WERI-Rb-1 (cell line): ENCODE measurements around the gene ACSS3.

Source experiments
- DNase-seq: peaks from one replicate; pipeline ENCODE4 v3.0.0-alpha.2; 2020
- H3K27ac ChIP-seq: fragments of 250-450 bp; sonication (Bioruptor Pico); 2 replicates; pipeline ENCODE4 v1.5.1; 2020; ENCODE audit warnings: mild to moderate bottlenecking, moderate library complexity
- H3K27me3 ChIP-seq: fragments of 250-450 bp; sonication (Bioruptor Pico); 2 replicates; pipeline ENCODE4 v1.5.1; 2021; ENCODE audit warnings: mild to moderate bottlenecking, low read depth, moderate library complexity; ENCODE audit not compliant: insufficient read depth, severe bottlenecking
- H3K36me3 ChIP-seq: fragments of 250-450 bp; sonication (Bioruptor Pico); 2 replicates; pipeline ENCODE4 v1.5.1; 2020; ENCODE audit warnings: mild to moderate bottlenecking, moderate library complexity
- H3K4me3 ChIP-seq: 2 replicates; pipeline ENCODE4 v1.5.1; 2011; ENCODE audit warnings: low read depth, mild to moderate bottlenecking, control low read depth, low read length
- H3K9me3 ChIP-seq: fragments of 250-450 bp; sonication (Bioruptor Pico); 2 replicates; pipeline ENCODE4 v1.5.1; 2021; ENCODE audit warnings: mild to moderate bottlenecking, moderate library complexity; ENCODE audit not compliant: severe bottlenecking
- TF ChIP-seq, protein P1 (sequence below): IDR thresholded peaks from 2 replicates; pipeline ENCODE4 v1.5.1; 2011; ENCODE audit warnings: low read depth, mild to moderate bottlenecking, control low read depth, inconsistent platforms, low read length

Gene ACSS3

DNA sequence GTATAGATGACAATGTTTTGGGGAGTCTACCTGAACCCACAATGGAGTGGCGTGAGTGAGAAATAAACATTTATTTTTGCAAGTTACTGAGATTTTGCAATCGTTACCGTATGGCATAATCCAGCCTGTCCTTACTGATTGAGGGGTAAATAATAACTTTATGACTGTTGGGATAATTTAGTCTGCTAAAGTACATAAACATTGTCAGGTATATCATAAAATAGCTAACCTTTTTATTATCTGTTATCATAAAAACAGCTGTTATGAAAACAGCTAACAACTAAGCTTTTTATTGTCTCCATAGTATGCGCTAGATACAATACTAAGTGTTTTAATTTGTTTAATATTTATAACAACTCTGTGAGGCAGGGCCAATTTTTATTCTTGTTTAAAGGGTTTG is 10.3 kb downstream of the ACSS3 start:
- TF ChIP-seq, protein P1, sequence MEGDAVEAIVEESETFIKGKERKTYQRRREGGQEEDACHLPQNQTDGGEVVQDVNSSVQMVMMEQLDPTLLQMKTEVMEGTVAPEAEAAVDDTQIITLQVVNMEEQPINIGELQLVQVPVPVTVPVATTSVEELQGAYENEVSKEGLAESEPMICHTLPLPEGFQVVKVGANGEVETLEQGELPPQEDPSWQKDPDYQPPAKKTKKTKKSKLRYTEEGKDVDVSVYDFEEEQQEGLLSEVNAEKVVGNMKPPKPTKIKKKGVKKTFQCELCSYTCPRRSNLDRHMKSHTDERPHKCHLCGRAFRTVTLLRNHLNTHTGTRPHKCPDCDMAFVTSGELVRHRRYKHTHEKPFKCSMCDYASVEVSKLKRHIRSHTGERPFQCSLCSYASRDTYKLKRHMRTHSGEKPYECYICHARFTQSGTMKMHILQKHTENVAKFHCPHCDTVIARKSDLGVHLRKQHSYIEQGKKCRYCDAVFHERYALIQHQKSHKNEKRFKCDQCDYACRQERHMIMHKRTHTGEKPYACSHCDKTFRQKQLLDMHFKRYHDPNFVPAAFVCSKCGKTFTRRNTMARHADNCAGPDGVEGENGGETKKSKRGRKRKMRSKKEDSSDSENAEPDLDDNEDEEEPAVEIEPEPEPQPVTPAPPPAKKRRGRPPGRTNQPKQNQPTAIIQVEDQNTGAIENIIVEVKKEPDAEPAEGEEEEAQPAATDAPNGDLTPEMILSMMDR, result no peak
- no peak for DNase-seq
- H3K9me3 ChIP-seq, result no peaks in the 10 kb centered on the region
- H3K36me3 ChIP-seq, result no peaks in the 10 kb centered on the region
- H3K27ac ChIP-seq, result no peak overlapping the region
- H3K27me3 ChIP-seq, result no peaks in the 10 kb centered on the region
- H3K4me3 ChIP-seq, result no peak overlapping the region

DNA sequence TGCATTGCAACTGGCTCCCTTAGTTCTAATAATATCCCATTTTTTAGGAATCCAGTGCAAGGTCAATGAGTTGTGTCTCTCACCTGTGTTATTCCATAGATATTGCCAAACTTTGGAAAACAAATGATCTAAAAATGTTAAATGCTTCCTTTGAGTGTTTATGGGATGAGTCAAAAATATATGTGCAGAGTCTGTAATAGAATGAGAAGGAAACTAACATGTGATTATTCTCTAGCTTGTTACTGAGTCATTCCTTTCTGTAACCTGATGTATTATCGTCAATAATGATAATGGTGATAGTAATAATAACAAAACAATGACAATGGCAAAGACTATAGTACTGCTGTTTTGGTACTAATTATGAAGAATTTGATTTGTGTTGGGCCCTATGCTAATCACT is 11.5 kb downstream of the ACSS3 start:
- no peak for DNase-seq
- no peak overlapping the region for H3K27ac ChIP-seq
- H3K9me3 ChIP-seq, result no peaks in the 10 kb centered on the region
- TF ChIP-seq, protein P1, result no peak
- no peaks in the 10 kb centered on the region for H3K36me3 ChIP-seq
- no peaks in the 10 kb centered on the region for H3K27me3 ChIP-seq
- no peak overlapping the region for H3K4me3 ChIP-seq

DNA sequence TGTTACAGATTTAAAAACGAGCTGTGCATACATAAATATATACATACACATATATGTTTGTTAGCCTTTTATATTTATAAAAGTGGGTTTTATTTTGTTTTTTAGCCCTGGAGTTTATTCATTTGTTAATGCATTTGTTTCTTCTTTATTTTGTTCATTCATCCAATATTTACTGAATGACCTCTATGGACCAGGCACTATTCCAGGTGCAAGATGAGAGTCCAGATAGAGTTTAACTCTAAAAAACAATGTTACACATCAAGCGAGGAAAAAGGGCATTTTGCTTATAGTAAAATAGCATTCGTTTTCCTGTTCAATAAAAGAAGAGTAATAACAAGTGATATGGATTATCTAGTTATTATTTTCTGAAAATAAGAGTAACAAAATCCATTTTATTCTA is 14.2 kb downstream of the ACSS3 start:
- H3K27ac ChIP-seq, result no peak overlapping the region
- TF ChIP-seq, protein P1, result no peak
- H3K4me3 ChIP-seq, result no peak overlapping the region
- no peaks in the 10 kb centered on the region for H3K27me3 ChIP-seq
- DNase-seq, result no peak
- H3K36me3 ChIP-seq, result no peaks in the 10 kb centered on the region
- H3K9me3 ChIP-seq, result no peaks in the 10 kb centered on the region

DNA sequence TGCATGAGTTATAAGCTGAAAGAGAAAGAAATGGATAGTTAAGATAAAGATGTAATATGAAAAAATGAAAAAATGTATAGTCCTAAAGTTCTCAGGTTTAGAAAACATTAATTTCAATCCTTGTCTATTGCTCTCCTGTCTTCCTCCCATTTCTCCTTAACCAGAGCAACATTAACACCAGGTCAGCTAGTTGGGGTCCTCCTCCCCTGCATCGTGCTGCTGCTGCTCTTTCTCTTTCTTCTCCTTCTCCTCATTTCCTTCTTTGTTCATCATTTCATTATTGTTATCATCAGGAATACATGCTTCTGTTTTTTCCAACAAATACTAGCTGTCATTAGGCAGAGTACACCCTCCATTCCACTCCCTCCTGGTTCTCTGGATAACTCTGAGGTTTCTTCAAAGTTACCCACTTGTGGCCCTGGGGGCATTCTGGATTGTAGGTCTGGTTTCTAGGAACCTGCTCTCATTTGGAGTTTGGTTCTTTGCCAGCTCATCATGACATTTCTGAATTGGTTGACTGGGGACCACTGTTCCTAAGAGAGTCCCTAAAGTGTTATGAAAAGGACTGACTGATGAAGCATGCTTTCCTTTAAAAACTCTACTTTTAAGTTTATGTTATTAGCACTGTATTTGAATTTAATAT is 17.0 kb downstream of the ACSS3 start:
- DNase-seq, result no peak
- Histone ChIP-seq H3K36me3 (no peaks in the 10 kb centered on the region), H3K27me3 (no peaks in the 10 kb centered on the region)

DNA sequence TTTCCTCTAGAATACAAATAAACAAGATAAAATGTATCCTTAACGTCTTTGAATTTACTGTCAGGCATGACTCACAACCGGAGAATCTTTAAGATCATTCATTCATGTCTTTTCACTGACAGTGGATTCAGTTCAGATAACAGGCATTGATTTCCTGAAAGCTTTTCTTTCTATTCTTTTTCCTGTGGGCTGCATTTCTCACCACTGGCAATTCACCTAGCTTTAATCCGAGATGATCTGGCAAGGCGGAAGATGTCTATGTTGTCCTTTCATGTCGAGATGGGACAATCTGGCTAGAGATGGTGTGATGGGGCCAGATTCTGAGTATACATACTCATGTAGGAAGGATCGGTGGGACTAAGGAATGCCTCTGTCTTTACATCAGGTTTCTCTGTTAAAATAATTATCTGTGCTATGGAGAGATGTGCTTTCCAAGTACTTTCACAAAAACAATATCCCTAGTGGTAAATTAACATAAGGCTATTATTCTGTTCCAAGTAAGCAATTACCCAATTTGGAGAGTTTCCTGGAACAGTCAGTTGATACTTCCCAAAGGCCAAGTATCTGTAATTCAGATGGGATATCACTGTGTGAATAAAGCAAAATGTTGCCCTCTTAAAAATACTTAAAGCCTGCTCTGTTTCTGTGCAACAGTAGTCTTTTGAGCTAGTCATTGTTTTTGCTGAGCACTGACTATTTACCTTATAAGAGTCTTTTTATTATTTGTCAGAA is 17.8 kb downstream of the ACSS3 start:
- H3K27ac ChIP-seq, result no peak overlapping the region
- no peak overlapping the region for H3K4me3 ChIP-seq
- no peak for DNase-seq
- TF ChIP-seq, protein P1, result no peak
- H3K36me3 ChIP-seq, result no peaks in the 10 kb centered on the region
- no peaks in the 10 kb centered on the region for H3K27me3 ChIP-seq
- H3K9me3 ChIP-seq, result no peaks in the 10 kb centered on the region

More for the DNA sequence above, 17.0 kb downstream of the ACSS3 start:
- Histone ChIP-seq H3K4me3 (no peak overlapping the region), H3K27ac (no peak overlapping the region), H3K9me3 (no peaks in the 10 kb centered on the region)
- TF ChIP-seq, protein P1, result no peak
